HFFc6 (cell line): Measurements from ENCODE around the gene LZTS2. TPM values are rescaled to one million over a fixed set of nuclear protein-coding genes. Genes with fewer than 3 reads are reported as not detected.

Experiments used
- DNase-seq: peaks from one replicate; pipeline ENCODE4 v3.0.0-alpha.2; 2018
- H3K27ac Mint-ChIP-seq: 2 replicates; pipeline ENCODE4 v1.8.0; 2020; ENCODE audit warnings: mild to moderate bottlenecking, mixed read lengths
- H3K27me3 Mint-ChIP-seq: 2 replicates; pipeline ENCODE4 v1.8.0; 2021; ENCODE audit warnings: mild to moderate bottlenecking, moderate library complexity, mixed read lengths; ENCODE audit not compliant: insufficient read depth
- H3K36me3 Mint-ChIP-seq: 2 replicates; pipeline ENCODE4 v1.8.0; 2021; ENCODE audit warnings: low read depth, mixed read lengths
- H3K4me1 Mint-ChIP-seq: 2 replicates; pipeline ENCODE4 v1.8.0; 2020; ENCODE audit warnings: low read depth, mixed read lengths
- H3K4me3 Mint-ChIP-seq: 2 replicates; pipeline ENCODE4 v1.8.0; 2020; ENCODE audit warnings: mild to moderate bottlenecking, moderate library complexity, mixed read lengths
- H3K9me3 Mint-ChIP-seq: 2 replicates; pipeline ENCODE4 v1.8.0; 2020; ENCODE audit warnings: mild to moderate bottlenecking, mixed read lengths
- CTCF ChIP-seq: fragments of 200-600 bp; sonication (generic); IDR thresholded peaks from 2 replicates; pipeline ENCODE4 v1.5.0; 2021; ENCODE audit warnings: antibody characterized with exemption, mild to moderate bottlenecking
- total RNA-seq, 6 experiments: library from RNA; stranded (reverse); fragmentation: NEBNext Ultra II Directional; extraction: Animal tissue kit (Norgen Biotek cat#: 25700); gene quantifications; 2 replicates in 1 of 6; 3 replicates in 5 of 6; pipeline ENCODE4 v1.2.3, GENCODE V29; 2021

The LZTS2 gene
- total RNA-seq, 6 experiments from 2014 or later = 66.8 to 80.5 (median 74.6) TPM

- TF ChIP-seq CTCF = no peak
- Mint-ChIP-seq H3K9me3 (no peaks in the 10 kb centered on the region), H3K36me3 (peaks cover 33% of the 10 kb centered on the region), H3K27me3 (peaks cover 2% of the 10 kb centered on the region), H3K4me1 (peaks cover 14% of the 10 kb centered on the region), H3K27ac (no peak overlapping the region), H3K4me3 (no peak overlapping the region)
- no peak for DNase-seq
These were observed 35.7 kb downstream of the LZTS2 start for GRCh38 chr10:101035314-101035713.

GRCh38 chr10:101035916-101036702 lies 36.5 kb downstream of the LZTS2 start:
- Mint-ChIP-seq H3K9me3 (no peaks in the 10 kb centered on the region), H3K27ac (no peak overlapping the region), H3K4me3 (no peak overlapping the region), H3K4me1 (peaks cover 14% of the 10 kb centered on the region), H3K36me3 (peaks cover 33% of the 10 kb centered on the region), H3K27me3 (peaks cover 3% of the 10 kb centered on the region)
- no peak for TF ChIP-seq CTCF
- no peak for DNase-seq

GRCh38 chr10:101036726-101037125 lies 37.1 kb downstream of the LZTS2 start:
- H3K9me3 Mint-ChIP-seq = no peaks in the 10 kb centered on the region
- H3K27ac Mint-ChIP-seq = no peak overlapping the region
- H3K4me1 Mint-ChIP-seq = peaks cover 20% of the 10 kb centered on the region
- TF ChIP-seq CTCF = no peak
- H3K27me3 Mint-ChIP-seq = peaks cover 2% of the 10 kb centered on the region
- no peak for DNase-seq
- peaks cover 33% of the 10 kb centered on the region for H3K36me3 Mint-ChIP-seq
- no peak overlapping the region for H3K4me3 Mint-ChIP-seq

- Mint-ChIP-seq H3K9me3 (no peaks in the 10 kb centered on the region), H3K27me3 (peaks cover 1% of the 10 kb centered on the region)
These were observed 38.9 kb downstream of the LZTS2 start for GRCh38 chr10:101038484-101038883.

GRCh38 chr10:101040061-101040460 lies 40.5 kb downstream of the LZTS2 start:
- H3K27ac Mint-ChIP-seq = no peak overlapping the region
- no peak for TF ChIP-seq CTCF

More at GRCh38 chr10:101038484-101038883, 38.9 kb downstream of the LZTS2 start:
- Mint-ChIP-seq H3K4me3 (no peak overlapping the region), H3K27ac (no peak overlapping the region; the same call in 1 of the 2 replicates), H3K36me3 (peaks cover 31% of the 10 kb centered on the region), H3K4me1 (peaks cover 34% of the 10 kb centered on the region)
- no peak for DNase-seq
- TF ChIP-seq CTCF = no peak

More at GRCh38 chr10:101040061-101040460, 40.5 kb downstream of the LZTS2 start:
- Mint-ChIP-seq H3K4me3 (no peak overlapping the region), H3K9me3 (no peaks in the 10 kb centered on the region), H3K36me3 (peaks cover 28% of the 10 kb centered on the region), H3K4me1 (peaks cover 33% of the 10 kb centered on the region), H3K27me3 (peaks cover 1% of the 10 kb centered on the region)
- no peak for DNase-seq
